Fibroblast of the aortic adventitia (primary cell): ENCODE measurements around the gene RAMAC. TPM values are rescaled to one million over a fixed set of nuclear protein-coding genes. Genes with fewer than 3 reads are reported as not detected.

Source experiments
- DNase-seq: peaks from one replicate; pipeline ENCODE4 v3.0.0-alpha.2; 2010; ENCODE audit warnings: low read depth
- H3K4me3 ChIP-seq: 2 replicates; pipeline ENCODE4 v1.5.1; 2011; ENCODE audit warnings: low read depth, mild to moderate bottlenecking, control low read depth, low read length, moderate library complexity
- total RNA-seq: library from RNA; depleted of rRNA; stranded (reverse); fragments of >200 nt; gene quantifications from 2 replicates; pipeline ENCODE4 v1.2.3, GENCODE V29; 2012; ENCODE audit warnings: low replicate concordance
- TF ChIP-seq, protein P1 (sequence below): IDR thresholded peaks from 2 replicates; pipeline ENCODE4 v1.5.1; 2011; ENCODE audit warnings: mild to moderate bottlenecking, low read length, control low read depth, inconsistent platforms; ENCODE audit not compliant: insufficient read depth

RAMAC gene
- total RNA-seq, 1 donor = 31.7 TPM

DNA sequence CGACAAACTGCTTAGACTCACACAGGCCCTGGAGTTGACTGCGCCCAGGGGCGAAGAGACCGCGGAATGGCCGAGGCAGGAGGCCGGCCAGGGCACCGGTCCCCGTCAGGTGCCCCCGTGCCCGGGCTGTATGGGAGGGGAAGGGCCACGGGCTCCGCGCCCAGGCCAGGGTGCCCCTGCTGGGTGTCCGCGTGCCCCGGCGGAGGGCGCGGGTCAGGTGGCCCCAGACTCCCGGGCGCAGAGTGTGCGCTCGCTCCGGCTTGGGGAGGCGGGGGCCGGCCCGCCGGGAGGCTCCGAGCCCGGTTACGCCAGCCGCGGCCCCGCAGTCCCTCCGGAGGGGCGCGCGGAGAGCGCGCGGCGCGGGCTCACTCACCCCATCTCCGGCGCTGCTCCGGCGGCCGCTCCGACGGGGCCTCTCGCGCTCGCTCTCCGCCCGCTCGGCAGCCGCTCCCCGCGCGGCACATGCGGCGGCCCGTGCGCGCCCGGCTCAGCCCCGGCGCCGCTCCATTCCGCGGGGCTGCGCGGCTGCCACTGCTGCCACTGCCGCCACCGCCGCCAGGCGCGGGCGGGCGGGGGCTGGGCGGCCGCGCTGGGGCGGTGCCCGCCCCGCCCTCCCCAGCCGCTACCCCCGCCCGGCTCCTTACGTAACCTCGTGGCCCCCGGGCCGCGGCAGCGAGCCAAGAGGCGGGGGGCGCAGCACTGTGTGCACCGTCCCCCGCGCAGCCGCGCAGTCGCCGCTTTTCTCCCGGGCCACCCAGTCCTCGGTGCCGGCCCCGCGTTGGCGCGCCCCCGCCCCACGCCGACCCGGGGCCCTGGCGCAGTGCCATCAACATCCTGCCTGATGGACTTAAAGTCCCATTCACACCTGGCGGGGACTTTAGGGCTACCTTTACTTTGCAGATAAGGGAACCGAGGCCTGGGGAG, 33.6 kb upstream of the RAMAC start, which contains the start of gene HOMER2:
Gene HOMER2, minus strand, starts transcription at position 563 of the 924 bp plus-strand sequence. Its CDS starts 185 bp downstream, at position 378.
- TF ChIP-seq, protein P1, sequence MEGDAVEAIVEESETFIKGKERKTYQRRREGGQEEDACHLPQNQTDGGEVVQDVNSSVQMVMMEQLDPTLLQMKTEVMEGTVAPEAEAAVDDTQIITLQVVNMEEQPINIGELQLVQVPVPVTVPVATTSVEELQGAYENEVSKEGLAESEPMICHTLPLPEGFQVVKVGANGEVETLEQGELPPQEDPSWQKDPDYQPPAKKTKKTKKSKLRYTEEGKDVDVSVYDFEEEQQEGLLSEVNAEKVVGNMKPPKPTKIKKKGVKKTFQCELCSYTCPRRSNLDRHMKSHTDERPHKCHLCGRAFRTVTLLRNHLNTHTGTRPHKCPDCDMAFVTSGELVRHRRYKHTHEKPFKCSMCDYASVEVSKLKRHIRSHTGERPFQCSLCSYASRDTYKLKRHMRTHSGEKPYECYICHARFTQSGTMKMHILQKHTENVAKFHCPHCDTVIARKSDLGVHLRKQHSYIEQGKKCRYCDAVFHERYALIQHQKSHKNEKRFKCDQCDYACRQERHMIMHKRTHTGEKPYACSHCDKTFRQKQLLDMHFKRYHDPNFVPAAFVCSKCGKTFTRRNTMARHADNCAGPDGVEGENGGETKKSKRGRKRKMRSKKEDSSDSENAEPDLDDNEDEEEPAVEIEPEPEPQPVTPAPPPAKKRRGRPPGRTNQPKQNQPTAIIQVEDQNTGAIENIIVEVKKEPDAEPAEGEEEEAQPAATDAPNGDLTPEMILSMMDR = no peak
- DNase-seq = no peak
- H3K4me3 ChIP-seq = peak within 1 kb of the TSS; percentile 45

DNA sequence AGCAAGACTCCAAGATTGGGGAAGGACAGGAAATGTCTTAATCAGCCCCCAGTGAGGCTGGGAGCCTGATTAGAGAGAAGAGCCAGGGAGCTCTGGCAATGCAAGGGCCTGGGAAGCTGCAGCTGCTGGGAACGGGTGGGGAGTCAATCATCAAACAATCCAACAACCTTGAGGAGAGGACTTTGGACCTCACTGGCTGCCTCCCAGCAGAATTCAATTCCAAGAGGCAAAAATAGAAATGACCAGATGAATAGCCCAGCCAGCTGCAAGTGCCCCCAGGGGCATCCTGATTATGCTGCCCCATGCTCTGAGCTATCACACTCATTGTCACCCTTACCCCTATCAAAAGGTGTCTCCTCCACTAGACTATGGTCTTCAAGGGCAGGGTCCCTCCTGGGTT, 27.4 kb upstream of the RAMAC start:
- H3K4me3 ChIP-seq = no peak overlapping the region
- TF ChIP-seq, protein P1 = no peak
- no peak for DNase-seq

DNA sequence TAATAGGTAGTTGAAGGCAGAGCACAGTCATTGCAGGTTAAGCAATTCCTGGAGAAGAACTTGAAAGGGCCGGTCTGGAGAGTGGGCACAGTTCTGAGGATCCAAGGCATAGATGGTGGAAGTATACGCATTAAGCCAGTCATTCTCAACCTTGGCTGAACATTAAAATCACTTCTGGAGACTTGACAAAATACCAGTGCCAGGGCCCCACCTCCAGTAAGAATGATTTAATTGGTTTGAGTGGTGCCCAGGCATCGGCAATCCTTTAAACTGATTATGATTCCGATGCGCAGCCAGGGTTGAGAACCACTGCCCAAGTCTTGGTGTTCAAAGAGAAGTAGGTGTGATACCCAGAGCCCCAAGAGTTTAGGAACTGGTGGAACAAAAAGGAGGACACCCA, 26.6 kb upstream of the RAMAC start:
- no peak overlapping the region for H3K4me3 ChIP-seq
- no peak for DNase-seq
- TF ChIP-seq, protein P1 = no peak

DNA sequence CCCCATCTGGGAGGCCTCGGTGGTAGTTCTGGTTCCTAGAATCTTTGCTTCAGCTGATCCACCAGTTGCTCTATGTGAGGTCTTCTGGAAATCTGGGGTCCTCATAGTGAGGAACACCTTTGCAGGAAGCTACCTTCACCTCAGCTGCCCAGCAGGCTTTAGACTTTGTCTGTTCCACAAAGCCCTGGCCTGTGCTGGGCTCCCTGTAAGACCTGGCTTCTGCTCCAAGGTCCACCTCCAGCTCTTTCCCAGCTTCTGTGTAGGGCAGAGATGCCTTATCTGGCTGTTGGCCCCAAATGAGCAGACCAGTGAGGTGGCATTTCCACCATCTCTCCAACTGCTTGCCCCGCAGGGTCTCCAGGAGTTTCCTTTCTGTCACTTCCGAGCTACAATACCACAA, 25.2 kb upstream of the RAMAC start:
- DNase-seq = no peak

DNA sequence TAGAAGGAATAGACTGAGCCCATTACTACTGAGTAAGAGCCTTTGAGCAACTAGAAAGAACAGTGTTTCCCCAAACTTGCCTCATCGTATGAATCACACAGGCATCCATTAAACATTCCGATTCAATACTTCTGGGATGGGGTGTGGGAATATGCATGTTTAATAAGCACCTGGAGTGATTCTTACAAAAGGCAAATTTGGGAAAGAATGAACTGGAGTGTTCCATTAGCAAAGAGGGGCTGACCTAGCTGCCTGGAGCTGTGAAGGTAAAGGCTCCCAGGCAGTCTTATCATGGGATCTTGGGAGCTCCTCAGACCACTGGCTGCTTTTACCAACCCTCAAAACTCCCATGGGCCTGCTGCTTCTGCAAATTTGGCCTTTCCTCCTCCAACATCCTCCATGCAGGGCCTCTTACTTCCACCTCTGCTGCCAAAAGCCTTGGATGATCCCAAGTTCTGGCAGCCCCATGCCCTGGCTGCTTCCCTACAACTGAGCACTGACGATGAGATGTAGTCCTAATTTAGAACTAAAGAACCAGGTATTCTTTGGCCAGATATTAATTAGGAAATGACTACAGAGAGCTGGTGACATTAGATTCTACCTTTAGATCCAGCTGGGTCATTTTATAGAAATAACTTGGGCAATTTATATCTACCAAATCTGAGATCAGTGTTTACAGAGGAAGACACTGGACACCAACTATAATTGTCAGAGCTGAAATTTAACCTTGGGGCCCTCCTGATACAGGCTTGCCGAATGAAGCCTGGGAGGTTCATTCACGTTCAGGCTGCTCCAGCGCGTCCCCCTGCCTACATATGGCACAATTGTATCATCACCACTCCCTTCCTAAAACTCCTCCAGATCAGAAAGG, 22.3 kb upstream of the RAMAC start:
- TF ChIP-seq, protein P1 = no peak
- peak; percentile 37 for DNase-seq
- H3K4me3 ChIP-seq = no peak overlapping the region

More for the DNA sequence above, 25.2 kb upstream of the RAMAC start:
- TF ChIP-seq, protein P1 = no peak
- H3K4me3 ChIP-seq = no peak overlapping the region

DNA sequence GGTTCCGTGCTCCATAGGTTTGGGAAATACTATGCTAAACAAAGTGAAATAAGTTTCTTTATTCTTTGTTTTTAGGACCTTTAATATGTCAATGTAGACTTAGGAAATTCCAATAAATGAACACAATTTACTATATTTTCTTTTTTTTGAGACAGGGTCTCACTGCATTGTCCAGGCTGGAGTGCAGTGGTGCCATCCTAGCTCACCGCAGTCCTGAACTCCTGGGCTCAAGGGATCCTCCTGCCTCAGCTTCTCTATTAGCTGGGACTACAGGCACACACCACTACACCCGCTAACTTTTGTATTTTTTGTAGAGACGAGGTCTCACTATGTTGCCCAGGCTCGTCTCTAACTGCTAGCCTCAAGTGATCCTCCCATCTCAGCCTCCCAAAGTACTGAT, 21.1 kb upstream of the RAMAC start:
- no peak overlapping the region for H3K4me3 ChIP-seq
- DNase-seq = no peak
- TF ChIP-seq, protein P1 = no peak
